AG09319 (cell line): Measurements from ENCODE around the gene NEUROD4.

ENCODE experiments used
- DNase-seq: peaks from one replicate; pipeline ENCODE4 v3.0.0-alpha.2; 2010; ENCODE audit warnings: low read depth; ENCODE audit errors: extremely low read depth
- CTCF ChIP-seq: IDR thresholded peaks from 2 replicates; pipeline ENCODE4 v1.5.1; 2011; ENCODE audit warnings: low read depth, mild to moderate bottlenecking, inconsistent platforms, low read length, moderate library complexity

The NEUROD4 gene

DNA sequence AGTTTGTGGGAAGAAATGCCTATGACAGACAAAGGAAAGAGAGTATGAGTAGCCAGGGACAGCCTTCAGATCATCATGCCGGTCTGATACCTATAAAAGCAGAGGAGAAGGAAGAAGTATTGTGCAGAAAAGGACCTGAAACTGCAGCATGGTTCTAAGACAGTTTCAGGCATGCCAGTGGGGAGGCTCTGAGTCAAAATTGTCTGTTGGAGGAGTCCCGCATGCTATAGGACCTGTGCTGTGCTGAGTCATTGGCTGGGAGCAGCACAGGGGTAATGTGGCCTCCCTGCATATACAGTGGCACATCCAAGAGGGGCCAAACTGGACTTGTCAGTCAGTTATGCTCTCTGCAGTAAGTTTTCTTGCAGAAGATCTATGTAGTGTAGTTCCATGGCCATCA lies 40.7 kb downstream of the NEUROD4 start:
- no peak for TF ChIP-seq CTCF
- no peak for DNase-seq

GRCh38 chr12:55061024-55061423 lies 41.2 kb downstream of the NEUROD4 start:
- no peak for DNase-seq
- TF ChIP-seq CTCF, result no peak

DNA sequence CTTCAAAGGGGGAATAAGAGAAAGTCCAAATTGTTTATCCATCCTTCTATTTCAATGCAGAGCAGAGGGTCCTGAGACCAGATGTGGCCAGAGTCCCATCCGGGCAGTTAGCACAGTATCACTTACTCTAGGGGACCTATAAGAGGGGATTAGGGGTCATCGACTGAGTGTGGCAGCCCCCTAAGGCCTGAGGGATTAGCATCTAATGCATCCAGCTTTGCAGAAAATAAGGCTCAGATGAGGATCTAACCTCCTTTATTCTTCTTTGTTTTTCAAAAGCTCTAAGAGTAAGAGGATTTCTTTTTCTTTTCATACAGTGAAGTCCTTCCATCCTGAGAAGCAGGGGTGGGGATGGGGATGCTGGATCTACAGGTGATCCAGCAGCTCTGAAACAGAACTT lies 43.5 kb downstream of the NEUROD4 start:
- DNase-seq, result no peak
- no peak for TF ChIP-seq CTCF

DNA sequence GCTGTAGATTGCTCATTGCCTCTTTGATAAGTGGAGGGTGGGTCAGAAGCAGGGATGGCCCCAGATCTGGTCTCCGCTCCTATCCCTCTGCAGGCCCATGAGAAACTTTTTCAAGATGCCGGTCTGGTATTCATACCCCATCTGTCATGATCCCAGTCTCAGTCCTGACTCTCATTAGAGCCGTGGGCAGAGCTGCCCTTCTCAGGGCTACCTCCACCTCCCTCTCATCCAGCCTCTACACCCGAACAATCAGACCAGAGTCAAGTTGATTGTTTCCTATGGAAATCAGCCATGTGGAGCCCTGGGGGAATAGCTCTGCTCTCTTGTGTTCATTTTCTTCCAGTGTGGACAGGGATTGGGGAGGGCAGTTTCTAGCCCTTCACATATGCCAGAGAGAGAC lies 45.8 kb downstream of the NEUROD4 start:
- TF ChIP-seq CTCF, result no peak
- DNase-seq, result no peak

- no peak for DNase-seq
- no peak for TF ChIP-seq CTCF
Measured at GRCh38 chr12:55067701-55068100, 47.9 kb downstream of the NEUROD4 start.

GRCh38 chr12:55068416-55069010 lies 48.7 kb downstream of the NEUROD4 start:
- peak; percentile 11 for DNase-seq
- peak; percentile 79 for TF ChIP-seq CTCF

DNA sequence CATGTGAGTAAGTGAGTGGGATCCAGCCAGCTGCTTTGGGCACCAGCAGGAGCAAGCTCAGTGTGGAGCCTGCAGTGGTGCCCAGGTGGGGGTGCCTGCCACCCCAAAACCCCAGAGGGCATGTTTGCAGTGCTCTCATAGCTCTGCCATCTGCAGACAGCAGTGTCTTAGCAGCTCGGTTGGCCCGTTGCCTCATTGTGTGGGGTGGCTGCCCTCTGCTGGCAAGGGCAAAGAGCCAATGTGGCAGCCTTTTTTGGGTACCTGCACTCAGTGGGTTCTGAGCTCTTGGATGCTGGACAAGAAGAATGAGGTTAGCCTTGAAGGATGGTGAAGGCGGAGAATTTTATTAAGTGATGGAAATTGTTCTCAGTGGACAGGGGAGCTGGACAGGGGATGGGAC lies 52.3 kb downstream of the NEUROD4 start:
- TF ChIP-seq CTCF, result peak; percentile 10
- no peak for DNase-seq
